ENCODE results near the gene SLC5A9. TPM values are rescaled to one million over a fixed set of nuclear protein-coding genes. Genes with fewer than 3 reads are reported as not detected.
A peak's percentile ranks its signal among the peaks of the same experiment; 100 is the strongest.

SLC5A9 gene
- total and polyA plus RNA-seq, 9 of the 15 experiments (the other 6 are each of a cell fraction or from before 2014, with no cell fraction given): not detected

DNA sequence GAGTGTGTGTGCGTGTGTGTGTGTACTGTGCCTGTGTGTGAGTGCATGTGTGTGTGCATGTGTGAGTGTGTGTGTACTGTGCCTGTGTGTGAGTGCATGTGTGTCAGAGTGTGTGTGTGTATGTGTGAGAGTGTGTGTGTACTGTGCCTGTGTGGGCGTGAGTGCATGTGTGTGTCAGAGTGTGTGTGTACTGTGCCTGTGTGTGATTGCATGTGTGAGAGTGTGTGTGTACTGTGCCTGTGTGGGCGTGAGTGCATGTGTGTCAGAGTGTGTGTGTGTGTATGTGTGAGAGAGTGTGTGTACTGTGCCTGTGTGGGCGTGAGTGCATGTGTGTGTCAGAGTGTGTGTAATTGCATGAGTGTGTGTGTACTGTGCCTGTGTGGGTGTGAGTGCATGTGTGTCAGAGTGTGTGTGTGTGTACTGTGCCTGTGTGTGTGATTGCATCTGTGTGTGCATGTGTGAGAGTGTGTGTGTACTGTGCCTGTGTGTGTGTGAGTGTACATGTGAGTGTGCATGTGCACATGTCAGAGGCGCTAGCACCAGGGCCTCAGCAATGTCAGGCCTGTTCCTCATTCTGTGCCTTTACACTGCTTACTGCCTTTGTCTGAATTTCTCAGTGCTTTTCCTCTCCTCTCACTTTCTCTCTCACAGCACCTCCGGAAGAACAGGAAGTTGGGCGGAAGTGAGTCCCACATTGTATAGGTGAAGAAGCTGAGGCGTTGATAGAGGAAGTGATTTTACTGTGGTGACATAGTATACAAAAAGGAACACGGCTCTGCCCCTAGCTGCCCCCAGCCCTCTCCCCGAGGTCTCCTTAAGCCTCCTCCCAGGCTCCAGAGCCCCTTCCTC is 4.9 kb downstream of the SLC5A9 start:
- Histone ChIP-seq H3K79me2 (ENCODE audit: control insufficient read depth, insufficient read depth, low read length) (no peaks in the 10 kb centered on the region), H3K4me3 (no peak overlapping the region), H3K27ac (ENCODE audit: extremely low read depth, low read depth, low read length) (no peak overlapping the region), H3K4me1 (replicated peaks in 1 of 2; ENCODE audit: control insufficient read depth in 2 of 2, insufficient read depth in 2 of 2, low read length in 2 of 2) (no peaks in the 10 kb centered on the region), H3K9ac (ENCODE audit: insufficient read depth in 1 of 2, low read depth in 2 of 2, low read length in 2 of 2) (no peak overlapping the region), H3K4me2 (ENCODE audit: insufficient read depth, low read length) (no peak overlapping the region), H3K9me3 (replicated peaks; ENCODE audit: control insufficient read depth, insufficient read depth, low read depth, low read length) (no peaks in the 10 kb centered on the region), H4K20me1 (replicated peaks; ENCODE audit: control insufficient read depth, insufficient read depth, low read length) (peaks cover 3% of the 10 kb centered on the region; the same call in 1 of the 2 replicates), H3K9me1 (ENCODE audit: control insufficient read depth, insufficient read depth, low read length) (no peaks in the 10 kb centered on the region), H3K27me3 (ENCODE audit: control insufficient read depth in 2 of 2, insufficient read depth in 2 of 2, low read length in 2 of 2) (no peaks in the 10 kb centered on the region; a peak in 1 of 5 replicates), H3K36me3 (ENCODE audit: control insufficient read depth, insufficient read depth, low read length) (no peaks in the 10 kb centered on the region), H2AFZ (ENCODE audit: low read depth, low read length) (no peak overlapping the region)
- ATAC-seq (no peak), FAIRE-seq (peak; percentile 37), DNase-seq (ENCODE audit: extremely low read depth in 1 of 4, low spot score in 3 of 4) (no peak)
- 4% methylated on average over 7 of the region's 10 CpGs for WGBS (ENCODE audit: insufficient coverage, low coverage, missing lambda C conversion rate)
- CTCF ChIA-PET (ENCODE audit: low intra/inter-chr PET ratio): no interaction called here
- BruUV-seq (replicated peaks): no TSS peak
- TF ChIP-seq BACH1 (tag; IDR thresholded peaks at IDR 0.05): no peak
- TF ChIP-seq LEF1 (IDR thresholded peaks at IDR 0.05): no peak
- no peak for TF ChIP-seq ZKSCAN3 (CRISPR knock-in tag; IDR thresholded peaks at IDR 0.05)
- TF ChIP-seq ZNF695 (CRISPR knock-in tag; IDR thresholded peaks at IDR 0.05): no peak
- TF ChIP-seq PRPF4 (IDR thresholded peaks at IDR 0.05; ENCODE audit: insufficient read depth, low read depth, low read length, poor library complexity, severe bottlenecking): no peak
- no peak for TF ChIP-seq SAFB2 (IDR thresholded peaks at IDR 0.05; ENCODE audit: borderline replicate concordance, low read depth, low read length, severe bottlenecking)
- TF ChIP-seq, protein P1, sequence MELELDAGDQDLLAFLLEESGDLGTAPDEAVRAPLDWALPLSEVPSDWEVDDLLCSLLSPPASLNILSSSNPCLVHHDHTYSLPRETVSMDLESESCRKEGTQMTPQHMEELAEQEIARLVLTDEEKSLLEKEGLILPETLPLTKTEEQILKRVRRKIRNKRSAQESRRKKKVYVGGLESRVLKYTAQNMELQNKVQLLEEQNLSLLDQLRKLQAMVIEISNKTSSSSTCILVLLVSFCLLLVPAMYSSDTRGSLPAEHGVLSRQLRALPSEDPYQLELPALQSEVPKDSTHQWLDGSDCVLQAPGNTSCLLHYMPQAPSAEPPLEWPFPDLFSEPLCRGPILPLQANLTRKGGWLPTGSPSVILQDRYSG (tag; conservative IDR thresholded peaks at IDR 0.05; ENCODE audit: low read depth): no peak
- no peak for TF ChIP-seq HNRNPLL (IDR thresholded peaks at IDR 0.05; ENCODE audit: low read depth, low read length, poor library complexity, severe bottlenecking)
- no peak for TF ChIP-seq NONO (IDR thresholded peaks at IDR 0.05; ENCODE audit: low read depth in 2 of 2, low read length in 1 of 2)
- no peak for TF ChIP-seq PML (IDR thresholded peaks at IDR 0.05; ENCODE audit: low read length)
- TF ChIP-seq CTBP1 (IDR thresholded peaks at IDR 0.05; ENCODE audit: borderline replicate concordance): no peak
- TF ChIP-seq ETS2 (tag; IDR thresholded peaks at IDR 0.05; ENCODE audit: borderline replicate concordance, poor library complexity, severe bottlenecking): no peak
- TF ChIP-seq CREB1 (IDR thresholded peaks at IDR 0.05): no peak
- TF ChIP-seq CREB1 (CRISPR knock-in tag; IDR thresholded peaks at IDR 0.05): no peak
- in situ Hi-C loops (cut with MboI) (no loop called here), intact Hi-C loops (cut with micrococcal nuclease) (no loop called here)
- POLR2A ChIA-PET: no interaction called here
